GM10266 (cell line): ENCODE measurements around the gene BCAN.
"Not testable (repeated sequence)": the region's sequence is repeated elsewhere in the genome, so short reads cannot be mapped to it uniquely, and the experiment has no call there.

Experiments used
- DNase-seq: peaks from one replicate; pipeline ENCODE4 v3.0.0; 2012; ENCODE audit errors: extremely low spot score
- CTCF ChIP-seq: IDR thresholded peaks from 2 replicates; pipeline ENCODE4 v1.5.1; 2012; ENCODE audit warnings: mild to moderate bottlenecking, low read depth; ENCODE audit not compliant: control insufficient read depth, insufficient read depth; ENCODE audit errors: missing control alignments

BCAN gene

GRCh38 chr1:156598125-156598524, 43.8 kb upstream of the BCAN start:
- no peak for TF ChIP-seq CTCF
- DNase-seq: no peak

DNA sequence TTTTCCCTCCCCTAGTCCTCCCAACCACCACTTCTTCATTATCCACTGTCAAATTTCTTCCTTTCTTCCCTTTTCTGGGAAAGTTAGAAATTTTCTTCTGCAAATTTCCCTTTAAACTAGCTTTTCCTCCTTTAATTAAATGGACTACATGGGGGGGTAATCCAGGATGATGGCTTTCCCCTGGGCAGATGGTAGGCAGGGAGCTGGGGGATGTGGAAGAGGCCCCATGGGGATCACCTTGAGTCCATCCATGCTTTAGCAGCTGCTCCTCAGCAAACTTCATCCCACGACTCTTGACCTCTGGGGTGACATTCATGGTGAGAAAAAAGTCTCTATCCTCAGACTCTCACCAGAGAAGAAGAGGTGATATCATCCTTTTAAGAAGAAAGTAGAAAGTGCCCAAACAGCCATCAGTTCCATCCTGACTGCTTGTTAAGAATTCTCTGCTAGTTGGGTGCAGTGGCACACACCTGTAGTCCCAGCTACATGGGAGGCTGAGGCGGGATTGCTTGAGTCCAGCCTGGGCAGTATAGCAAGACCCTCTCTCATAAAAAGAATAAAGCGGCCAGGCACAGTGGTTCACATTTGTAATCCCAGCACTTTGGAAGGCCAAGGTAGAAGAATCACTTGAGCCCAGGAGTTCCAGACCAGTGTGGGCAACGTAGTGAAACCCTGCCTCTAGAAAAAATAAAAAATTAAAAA, 43.0 kb upstream of the BCAN start:
- no peak for TF ChIP-seq CTCF
- DNase-seq: no peak

GRCh38 chr1:156599811-156600210, 42.1 kb upstream of the BCAN start:
- no peak for DNase-seq
- TF ChIP-seq CTCF: no peak

- no peak for TF ChIP-seq CTCF
- DNase-seq: no peak
Observed at GRCh38 chr1:156600733-156601121, 41.2 kb upstream of the BCAN start.

DNA sequence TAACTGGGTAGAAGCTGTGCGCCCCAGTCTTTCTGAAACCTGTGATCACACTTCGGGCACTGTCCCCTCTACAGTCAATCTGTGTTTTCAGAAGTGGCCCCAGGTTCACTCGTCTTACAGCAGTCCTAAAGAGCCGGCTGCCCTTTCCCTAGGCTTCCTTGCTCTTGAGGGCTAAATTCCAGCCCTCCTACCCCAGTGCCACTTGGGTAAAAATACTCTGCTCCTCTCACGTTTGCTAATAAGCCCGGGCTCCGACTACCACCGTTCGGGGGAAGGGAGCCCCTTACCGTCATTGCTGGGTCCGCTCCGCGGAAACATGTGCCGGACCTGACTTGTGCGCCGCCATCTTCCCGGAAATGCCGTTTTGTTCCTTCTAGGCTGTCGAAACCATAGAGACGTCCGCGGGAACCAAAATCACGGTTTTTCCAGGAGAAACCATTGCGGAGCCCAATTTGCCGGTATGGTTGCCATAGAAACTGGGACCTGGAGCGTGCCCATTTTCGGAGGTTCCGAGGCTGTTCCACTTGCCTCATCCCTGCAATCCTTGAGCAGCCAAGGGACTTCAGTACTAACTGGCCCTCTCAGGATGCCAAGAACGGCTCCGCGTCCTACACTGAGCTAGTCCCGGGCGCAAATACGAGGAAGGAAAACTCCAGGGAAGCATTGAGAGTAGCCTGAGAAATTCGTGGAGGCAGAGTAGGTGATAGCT, 40.6 kb upstream of the BCAN start, which contains the start of gene GPATCH4:
Gene GPATCH4, minus strand, starts transcription at position 358 of the 709 bp plus-strand sequence.
- no peak for TF ChIP-seq CTCF
- DNase-seq: peak; percentile 69

GRCh38 chr1:156601892-156602291, 40.0 kb upstream of the BCAN start:
- no peak for DNase-seq
- no peak for TF ChIP-seq CTCF

- TF ChIP-seq CTCF: peak; percentile 49
- no peak for DNase-seq
Observed at GRCh38 chr1:156602557-156602993, 39.3 kb upstream of the BCAN start.

GRCh38 chr1:156607344-156607743, 34.6 kb upstream of the BCAN start:
- not testable (repeated sequence) for DNase-seq
